ENCODE results near the gene KANSL1L. TPM values are rescaled to one million over a fixed set of nuclear protein-coding genes. Genes with fewer than 3 reads are reported as not detected.
"Not testable (repeated sequence)": the region's sequence is repeated elsewhere in the genome, so short reads cannot be mapped to it uniquely, and the experiment has no call there.

Gene KANSL1L
- total RNA-seq, 1 donor from 2014 or later: 28.8 TPM

DNA sequence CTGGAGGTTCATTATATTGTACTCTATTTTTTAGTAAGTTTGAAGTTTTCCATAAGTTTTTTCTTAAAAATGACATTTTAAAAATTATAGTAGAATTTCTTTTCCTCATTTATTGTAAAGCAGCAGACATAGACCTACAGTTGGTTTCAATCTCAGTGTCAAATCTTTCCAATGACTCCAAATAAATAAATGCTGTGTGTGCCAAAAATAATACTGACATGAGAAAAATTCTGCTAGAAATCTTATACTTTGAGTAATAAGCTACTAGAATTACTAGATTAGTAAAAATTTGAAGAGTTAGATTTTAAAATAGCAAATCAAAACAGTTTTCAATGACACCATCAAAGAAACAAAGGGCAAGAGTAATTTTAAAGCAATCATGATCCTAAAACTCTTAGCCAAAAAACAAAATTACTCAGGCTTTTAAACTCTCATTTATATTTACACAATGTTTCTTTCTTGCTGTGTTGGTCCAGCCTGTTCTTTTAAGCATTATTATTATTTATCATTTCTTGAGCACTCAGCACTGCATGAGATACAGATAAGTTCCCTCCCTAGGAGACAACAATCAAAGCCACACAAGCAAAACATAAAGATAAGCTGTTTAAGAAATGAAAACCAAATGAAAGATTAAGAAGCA is 8.3 kb upstream of the KANSL1L start:
- DNase-seq (ENCODE audit: low read depth in 2 of 2): no peak

- no peak for DNase-seq (ENCODE audit: low read depth in 2 of 2)
These were observed 6.6 kb upstream of the KANSL1L start for GRCh38 chr2:210177769-210178168.

- DNase-seq (ENCODE audit: low read depth in 2 of 2): not testable (repeated sequence)
These were observed 5.9 kb upstream of the KANSL1L start for GRCh38 chr2:210177115-210177514.

DNA sequence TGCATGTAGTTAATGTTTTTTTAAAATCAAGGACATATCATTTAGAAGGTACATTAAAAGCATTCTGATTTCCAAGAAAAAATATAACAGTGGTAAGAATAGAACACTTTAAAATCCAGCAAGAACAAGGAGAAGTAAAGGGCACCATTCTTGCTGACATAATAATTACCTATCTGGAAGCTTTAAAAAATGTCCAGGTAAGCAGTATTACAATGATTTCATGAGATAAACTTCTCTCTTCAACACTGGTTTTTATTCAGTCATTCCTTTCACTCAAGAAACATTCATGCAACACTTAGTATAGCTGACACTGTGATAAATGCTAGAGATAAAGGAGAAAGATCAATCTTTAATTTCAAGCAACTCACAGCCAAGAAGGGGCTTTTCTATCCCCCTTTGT is 2.9 kb upstream of the KANSL1L start:
- no peak for DNase-seq (ENCODE audit: low read depth in 2 of 2)

DNA sequence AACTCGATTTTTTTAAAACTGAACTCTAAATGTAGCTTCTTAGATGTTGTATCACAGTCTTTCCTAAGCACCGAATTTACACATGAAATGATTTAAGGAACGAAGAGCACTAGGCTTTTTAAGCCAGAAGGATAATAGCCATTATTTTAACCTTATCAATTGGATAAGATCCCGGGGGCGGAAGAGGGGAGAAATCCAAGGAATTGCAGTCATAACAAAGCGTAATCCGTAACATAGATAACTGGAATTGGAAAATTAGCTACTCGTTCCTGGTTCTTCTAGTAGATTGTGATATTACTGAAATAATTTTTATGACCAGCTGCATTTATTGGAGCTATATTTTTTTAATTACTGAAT is 988 bp upstream of the KANSL1L start:
- no peak for DNase-seq (ENCODE audit: low read depth in 2 of 2)

- DNase-seq (ENCODE audit: low read depth in 2 of 2): peak; percentile 98
These were observed 534 bp downstream of the KANSL1L start for GRCh38 chr2:210170446-210171303.

DNA sequence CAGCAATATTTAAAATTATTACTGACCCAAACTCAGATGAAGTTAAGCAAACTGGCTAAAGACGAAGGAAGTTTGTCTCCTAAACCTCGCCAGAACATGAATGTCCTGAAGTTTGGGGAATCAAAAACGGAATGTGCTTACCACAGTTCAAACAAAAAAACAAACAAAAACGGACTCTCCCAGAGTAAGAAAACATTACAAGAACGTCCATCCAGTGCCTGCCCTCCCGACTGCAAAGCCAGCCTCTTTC is 1.1 kb downstream of the KANSL1L start:
- DNase-seq (ENCODE audit: low read depth in 2 of 2): no peak

- DNase-seq (ENCODE audit: low read depth in 2 of 2): peak; percentile 51 to 71
These were observed 1.6 kb downstream of the KANSL1L start for GRCh38 chr2:210169516-210170195.

- peak in 1 of 2 donors; percentile 3 for DNase-seq (ENCODE audit: low read depth in 2 of 2)
These were observed 4.0 kb downstream of the KANSL1L start for GRCh38 chr2:210167227-210167626.

DNA sequence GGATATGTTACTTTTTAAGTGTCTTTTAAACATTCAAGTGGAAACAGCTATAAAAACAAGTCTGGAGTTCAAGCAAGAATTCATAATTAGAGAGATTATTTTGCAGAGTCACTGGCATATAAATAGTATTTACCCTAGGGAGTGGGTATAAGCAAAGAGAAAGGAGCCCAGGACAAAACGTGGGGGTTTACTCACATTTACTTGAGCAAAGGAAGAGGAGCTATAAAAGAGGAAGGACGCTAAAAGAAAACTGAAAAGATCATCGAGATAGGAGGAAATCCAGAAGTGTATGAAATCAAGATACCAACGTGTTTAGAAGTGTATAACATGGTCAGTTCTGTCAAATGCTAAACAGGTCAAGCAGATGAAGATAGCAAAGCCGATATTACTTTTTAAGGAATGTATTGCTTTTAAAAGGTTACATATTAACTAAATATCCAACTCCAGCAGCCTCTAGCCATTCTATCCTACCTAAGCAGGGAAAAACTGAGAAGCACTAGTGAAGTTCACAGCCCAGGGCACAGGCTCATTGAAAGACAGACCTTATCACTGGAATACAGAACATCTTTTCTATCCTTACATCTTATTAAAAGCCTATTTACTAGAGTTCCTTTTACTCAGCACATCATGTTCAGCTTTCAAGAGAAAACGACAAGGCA is 8.6 kb downstream of the KANSL1L start:
- no peak for DNase-seq (ENCODE audit: low read depth in 2 of 2)

GRCh38 chr2:210159059-210159458 is 12.2 kb downstream of the KANSL1L start:
- no peak for DNase-seq (ENCODE audit: low read depth in 2 of 2)

DNA sequence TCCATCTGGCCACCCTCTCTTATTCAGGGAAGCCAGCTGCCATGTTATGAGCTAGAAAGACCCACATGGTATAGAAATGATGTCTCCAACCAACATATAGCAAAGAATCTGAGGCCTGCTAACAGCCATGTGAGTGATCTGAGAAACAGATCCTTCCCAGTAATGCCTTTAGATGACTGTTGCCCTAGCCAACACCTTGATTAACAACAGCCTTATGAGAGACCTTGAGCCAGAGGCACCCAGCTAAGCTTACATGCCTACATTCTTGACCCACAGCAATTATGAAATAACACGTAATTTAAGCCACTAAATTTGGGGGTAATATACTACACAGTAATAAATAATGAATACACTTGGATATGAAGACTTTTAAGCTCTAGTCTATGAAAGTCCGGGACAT is 13.0 kb downstream of the KANSL1L start:
- DNase-seq (ENCODE audit: low read depth in 2 of 2): no peak

DNA sequence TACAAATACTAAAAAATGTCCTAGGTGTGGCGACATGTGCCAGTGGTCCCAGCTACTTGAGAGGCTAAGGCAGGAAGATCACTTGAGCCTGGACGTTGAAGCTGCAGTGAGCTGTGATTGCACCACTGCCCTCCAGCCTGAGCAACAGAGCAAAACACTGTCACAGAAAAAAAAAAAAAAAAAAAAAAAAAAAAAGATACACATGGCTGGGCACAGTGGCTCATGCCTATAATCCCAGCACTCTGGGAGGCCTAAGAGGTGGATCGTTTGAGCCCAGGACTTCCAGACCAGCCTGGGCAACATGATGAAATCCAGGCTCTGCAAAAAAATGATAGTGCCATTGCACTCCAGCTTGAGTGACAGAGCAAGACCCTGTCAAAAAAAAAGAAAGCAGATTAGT is 13.7 kb downstream of the KANSL1L start:
- no peak for DNase-seq (ENCODE audit: low read depth in 2 of 2)

GRCh38 chr2:210147614-210148013 is 23.6 kb downstream of the KANSL1L start:
- no peak for DNase-seq (ENCODE audit: low read depth in 2 of 2)

DNA sequence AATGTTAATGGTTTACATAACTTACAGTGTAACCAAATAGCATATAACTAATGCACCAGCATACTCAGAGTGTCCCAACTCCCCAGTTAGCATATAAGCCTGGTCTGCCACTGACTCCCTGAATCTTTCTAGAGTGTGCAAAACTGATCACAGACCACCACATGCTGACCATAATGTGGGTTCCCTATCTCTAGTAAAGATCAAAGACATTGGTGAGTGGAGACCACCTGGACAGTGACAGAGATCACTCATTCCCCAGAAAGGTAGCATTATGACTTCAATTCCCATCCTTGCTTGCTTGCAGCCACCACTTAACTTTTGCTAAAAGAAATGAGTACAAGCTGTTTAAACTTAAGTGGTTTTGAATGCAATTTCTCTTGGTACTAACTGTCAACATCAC is 39.0 kb downstream of the KANSL1L start:
- no peak for DNase-seq (ENCODE audit: low read depth in 2 of 2)

DNA sequence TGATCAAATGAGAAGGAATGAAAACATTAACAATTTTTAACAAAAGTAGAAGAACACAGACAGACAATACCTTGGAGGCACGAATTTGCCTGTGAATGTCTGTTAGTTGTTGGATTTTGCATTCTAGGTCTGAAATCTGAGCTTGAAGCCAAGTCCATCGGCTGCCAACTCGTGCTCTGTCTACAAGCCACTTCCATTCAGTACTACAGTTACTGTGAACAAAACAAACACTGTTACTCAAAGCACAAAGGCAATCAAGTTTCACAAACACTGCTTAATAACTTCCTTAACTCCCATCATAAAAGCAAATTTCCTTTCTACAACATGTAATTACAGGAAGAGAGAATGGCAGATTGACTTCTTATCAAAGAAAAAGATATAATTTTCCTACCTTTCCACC is 42.2 kb downstream of the KANSL1L start:
- peak; percentile 9 to 19 for DNase-seq (ENCODE audit: low read depth in 2 of 2)

DNA sequence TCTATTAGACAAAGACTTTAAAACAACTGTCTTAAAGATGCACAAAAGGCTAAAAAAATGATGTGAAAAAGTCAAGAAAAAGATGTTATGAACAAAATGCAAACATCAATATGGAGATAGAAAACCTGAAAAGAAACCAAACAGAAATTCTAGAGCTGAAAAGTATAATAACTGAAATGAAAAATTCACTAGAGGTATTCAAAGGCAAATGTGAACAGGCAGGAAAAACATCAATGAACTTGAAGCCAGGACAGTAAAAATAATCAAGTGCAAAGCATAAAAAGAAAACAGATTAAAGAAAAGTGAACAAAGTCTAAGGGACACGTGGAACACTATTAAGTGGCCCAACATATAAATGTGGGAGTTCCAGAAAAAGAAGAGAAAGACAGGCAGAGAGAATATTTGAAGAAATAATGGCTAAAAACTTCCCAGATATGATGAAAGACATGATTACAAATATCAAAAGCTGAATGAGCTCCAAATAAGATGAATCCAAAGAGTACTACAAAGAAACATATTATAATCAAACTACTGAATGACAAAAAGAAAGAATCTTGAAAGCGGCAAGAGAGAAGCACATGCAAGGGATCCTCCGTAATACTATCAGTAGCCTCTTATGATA is 57.5 kb downstream of the KANSL1L start:
- DNase-seq (ENCODE audit: low read depth in 2 of 2): no peak

- no peak for DNase-seq (ENCODE audit: low read depth in 2 of 2)
These were observed 58.3 kb downstream of the KANSL1L start for GRCh38 chr2:210112871-210113270.

DNA sequence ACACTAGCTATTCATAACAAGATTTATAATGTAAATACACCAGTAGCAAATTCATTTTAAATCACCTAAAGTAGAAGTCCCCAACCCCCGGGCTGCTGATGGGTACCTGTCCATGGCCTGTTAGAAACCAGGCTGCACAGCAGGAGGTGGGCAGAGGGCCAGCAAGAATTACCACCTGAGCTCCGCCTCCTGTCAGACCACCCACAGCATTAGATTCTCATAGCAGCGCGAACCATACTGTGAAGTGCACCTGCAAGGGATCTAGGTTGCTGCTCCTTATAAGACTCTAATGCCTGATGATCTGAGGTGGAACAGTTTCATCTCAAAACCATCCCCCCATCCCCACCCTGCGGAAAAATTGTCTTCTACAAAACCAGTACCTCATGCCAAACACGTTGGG is 71.3 kb downstream of the KANSL1L start:
- DNase-seq (ENCODE audit: low read depth in 2 of 2): no peak

- no peak for DNase-seq (ENCODE audit: low read depth in 2 of 2)
These were observed 76.4 kb downstream of the KANSL1L start for GRCh38 chr2:210094787-210095186.

GRCh38 chr2:210092791-210093190 is 78.4 kb downstream of the KANSL1L start:
- no peak for DNase-seq (ENCODE audit: low read depth in 2 of 2)

- DNase-seq (ENCODE audit: low read depth in 2 of 2): no peak
These were observed 84.3 kb downstream of the KANSL1L start for GRCh38 chr2:210086930-210087329.

Measured in lung microvascular endothelial cell (primary cell).